Lower leg skin (tissue), 3 donors: ENCODE results near the gene ZNF205.

Source experiments
- POLR2A ChIP-seq, 2 donors: fragments of 450-650 bp; IDR thresholded peaks; one replicate each; pipeline ENCODE4 v1.6.1; 2016 to 2017; ENCODE audit warnings: antibody characterized with exemption in 2 of 2, mild to moderate bottlenecking in 1 of 2, moderate library complexity in 1 of 2
- TF ChIP-seq, protein P1 (sequence below), 3 donors: fragments of 450-650 bp; IDR thresholded peaks; one replicate each; pipeline ENCODE4 v1.5.1; 2016; ENCODE audit warnings: antibody characterized with exemption in 3 of 3, mild to moderate bottlenecking in 3 of 3, moderate library complexity in 2 of 3

DNA sequence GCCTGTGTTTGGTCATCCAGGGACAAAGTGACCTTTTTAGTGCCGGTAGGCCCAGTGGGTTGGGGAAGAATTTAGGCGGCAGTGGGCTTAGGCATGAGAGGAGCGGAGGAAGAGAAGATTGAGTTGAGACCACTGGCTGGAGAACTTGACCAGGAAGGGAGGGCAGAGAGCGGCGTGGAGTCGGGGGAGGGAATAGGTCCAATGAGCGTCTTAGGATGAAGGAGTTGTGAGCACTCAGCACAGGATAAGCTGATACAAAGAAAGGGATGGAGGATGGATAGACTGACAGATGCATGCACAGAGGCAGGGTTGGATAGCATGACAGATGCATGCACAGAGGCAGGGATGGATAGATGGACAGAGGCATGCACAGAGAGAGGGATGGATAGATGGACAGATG is 38.9 kb upstream of the ZNF205 start:
- TF ChIP-seq, protein P1, sequence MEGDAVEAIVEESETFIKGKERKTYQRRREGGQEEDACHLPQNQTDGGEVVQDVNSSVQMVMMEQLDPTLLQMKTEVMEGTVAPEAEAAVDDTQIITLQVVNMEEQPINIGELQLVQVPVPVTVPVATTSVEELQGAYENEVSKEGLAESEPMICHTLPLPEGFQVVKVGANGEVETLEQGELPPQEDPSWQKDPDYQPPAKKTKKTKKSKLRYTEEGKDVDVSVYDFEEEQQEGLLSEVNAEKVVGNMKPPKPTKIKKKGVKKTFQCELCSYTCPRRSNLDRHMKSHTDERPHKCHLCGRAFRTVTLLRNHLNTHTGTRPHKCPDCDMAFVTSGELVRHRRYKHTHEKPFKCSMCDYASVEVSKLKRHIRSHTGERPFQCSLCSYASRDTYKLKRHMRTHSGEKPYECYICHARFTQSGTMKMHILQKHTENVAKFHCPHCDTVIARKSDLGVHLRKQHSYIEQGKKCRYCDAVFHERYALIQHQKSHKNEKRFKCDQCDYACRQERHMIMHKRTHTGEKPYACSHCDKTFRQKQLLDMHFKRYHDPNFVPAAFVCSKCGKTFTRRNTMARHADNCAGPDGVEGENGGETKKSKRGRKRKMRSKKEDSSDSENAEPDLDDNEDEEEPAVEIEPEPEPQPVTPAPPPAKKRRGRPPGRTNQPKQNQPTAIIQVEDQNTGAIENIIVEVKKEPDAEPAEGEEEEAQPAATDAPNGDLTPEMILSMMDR (IDR thresholded peaks at IDR 0.05): no peak
- no peak for TF ChIP-seq POLR2A (IDR thresholded peaks at IDR 0.05)
